GM23248 (cell line): ENCODE data around the gene SNX5.

Experiments
- EZH2 ChIP-seq: fragments of 200-600 bp; sonication (generic); IDR thresholded peaks from 2 replicates; pipeline ENCODE4 v1.6.1; 2018; ENCODE audit warnings: antibody characterized with exemption, mild to moderate bottlenecking; ENCODE audit not compliant: insufficient read depth, poor library complexity, severe bottlenecking
- EZH2phosphoT487 ChIP-seq: fragments of 200-600 bp; sonication (generic); IDR thresholded peaks from 2 replicates; pipeline ENCODE4 v1.6.1; 2018; ENCODE audit warnings: antibody characterized with exemption, moderate library complexity, mild to moderate bottlenecking, low read depth; ENCODE audit not compliant: insufficient read depth

- no peak for TF ChIP-seq EZH2
- no peak for TF ChIP-seq EZH2phosphoT487
Observed at GRCh38 chr20:18003897-18004296, 35.3 kb upstream of the SNX5 start.
